DND-41 (cell line): Measurements from ENCODE around the gene PFDN1.

Experiments used
- ATAC-seq: fragments of 200-7000 bp; cut with Tn5 transposase; 3 replicates; pipeline ENCODE4 v1.9.1; 2021; ENCODE audit warnings: low read depth; ENCODE audit not compliant: insufficient read depth
- DNase-seq: peaks from one replicate; pipeline ENCODE4 v3.0.0-alpha.2; 2020
- H2AFZ ChIP-seq: 2 replicates; pipeline ENCODE4 v1.6.0; 2012; ENCODE audit warnings: low read depth, low read length
- H3K27ac ChIP-seq: 2 replicates; pipeline ENCODE4 v1.5.1; 2012; ENCODE audit warnings: low read length, inconsistent platforms
- H3K27me3 ChIP-seq: fragments of 200-600 bp; sonication (generic); 2 replicates; pipeline ENCODE4 v1.6.0; 2012; ENCODE audit warnings: low read length, mild to moderate bottlenecking, inconsistent platforms; ENCODE audit not compliant: insufficient read depth, poor library complexity
- H3K36me3 ChIP-seq: 2 replicates; pipeline ENCODE4 v1.5.1; 2012; ENCODE audit warnings: low read length, inconsistent platforms; ENCODE audit not compliant: insufficient read depth
- H3K4me1 ChIP-seq: 2 replicates; pipeline ENCODE4 v1.5.1; 2012; ENCODE audit warnings: mild to moderate bottlenecking, low read length; ENCODE audit not compliant: insufficient read depth
- H3K4me2 ChIP-seq: 2 replicates; pipeline ENCODE4 v1.6.0; 2012; ENCODE audit warnings: mild to moderate bottlenecking, moderate library complexity, low read length, inconsistent platforms; ENCODE audit not compliant: insufficient read depth
- H3K4me3 ChIP-seq, 2 experiments: fragments of 200-600 bp in 1 of 2; shearing (Covaris generic) in 1 of 2; 2 replicates each; pipeline ENCODE4 v1.5.1; 2012 to 2016; ENCODE audit warnings: inconsistent platforms in 2 of 2, low read length in 2 of 2, mild to moderate bottlenecking in 2 of 2, low read depth in 1 of 2, moderate library complexity in 1 of 2
- H3K79me2 ChIP-seq: 2 replicates; pipeline ENCODE4 v1.6.0; 2012; ENCODE audit warnings: low read length, inconsistent platforms; ENCODE audit not compliant: insufficient read depth
- H3K9ac ChIP-seq: 2 replicates; pipeline ENCODE4 v1.6.0; 2012; ENCODE audit warnings: low read depth, mild to moderate bottlenecking, inconsistent platforms, low read length, moderate library complexity
- H3K9me3 ChIP-seq: 2 replicates; pipeline ENCODE4 v1.5.1; 2012; ENCODE audit warnings: low read length, moderate library complexity, mild to moderate bottlenecking, inconsistent platforms; ENCODE audit not compliant: insufficient read depth, severe bottlenecking
- H4K20me1 ChIP-seq: 2 replicates; pipeline ENCODE4 v1.6.0; 2012; ENCODE audit warnings: low read length; ENCODE audit not compliant: insufficient read depth
- CTCF ChIP-seq: IDR thresholded peaks from 2 replicates; pipeline ENCODE4 v1.5.1; 2012; ENCODE audit warnings: borderline replicate concordance, low read length, moderate library complexity, mild to moderate bottlenecking; ENCODE audit not compliant: poor library complexity, severe bottlenecking; ENCODE audit errors: extremely low read depth
- EZH2 ChIP-seq: IDR thresholded peaks from 3 replicates; pipeline ENCODE4 v1.6.1; 2012; ENCODE audit warnings: borderline replicate concordance, low read depth, mild to moderate bottlenecking, moderate library complexity, low read length, inconsistent platforms; ENCODE audit not compliant: severe bottlenecking

The PFDN1 gene

GRCh38 chr5:140246378-140247122, 56.4 kb downstream of the PFDN1 start:
- Histone ChIP-seq H3K4me3 (no peak overlapping the region), H3K4me2 (no peak overlapping the region), H3K27ac (no peak overlapping the region), H3K36me3 (peaks cover 49% of the 10 kb centered on the region), H3K79me2 (peaks cover 19% of the 10 kb centered on the region), H3K9ac (no peak overlapping the region), H3K9me3 (no peaks in the 10 kb centered on the region), H4K20me1 (peaks cover 38% of the 10 kb centered on the region), H3K4me1 (peaks cover 3% of the 10 kb centered on the region; the same call in 1 of the 2 replicates), H3K27me3 (no peaks in the 10 kb centered on the region), H2AFZ (no peak overlapping the region)
- DNase-seq, result no peak
- TF ChIP-seq CTCF (no peak), EZH2 (no peak)
- ATAC-seq, result no peak

GRCh38 chr5:140245926-140246325, 57.0 kb downstream of the PFDN1 start:
- TF ChIP-seq EZH2, result no peak
- no peak for TF ChIP-seq CTCF
- Histone ChIP-seq H3K27ac (no peak overlapping the region), H4K20me1 (peaks cover 36% of the 10 kb centered on the region), H2AFZ (no peak overlapping the region), H3K79me2 (peaks cover 16% of the 10 kb centered on the region), H3K9ac (no peak overlapping the region), H3K27me3 (no peaks in the 10 kb centered on the region), H3K36me3 (peaks cover 45% of the 10 kb centered on the region), H3K4me2 (no peak overlapping the region), H3K4me1 (no peaks in the 10 kb centered on the region), H3K4me3 (no peak overlapping the region), H3K9me3 (no peaks in the 10 kb centered on the region)
- DNase-seq (no peak), ATAC-seq (no peak)

- TF ChIP-seq CTCF (no peak), EZH2 (no peak)
- Histone ChIP-seq H3K27me3 (no peaks in the 10 kb centered on the region), H3K36me3 (peaks cover 44% of the 10 kb centered on the region), H2AFZ (no peak overlapping the region), H3K79me2 (peaks cover 12% of the 10 kb centered on the region), H4K20me1 (peaks cover 36% of the 10 kb centered on the region), H3K4me3 (no peak overlapping the region), H3K9ac (no peak overlapping the region), H3K9me3 (no peaks in the 10 kb centered on the region), H3K27ac (no peak overlapping the region), H3K4me1 (no peaks in the 10 kb centered on the region), H3K4me2 (no peak overlapping the region)
- DNase-seq (no peak), ATAC-seq (no peak)
Observed at GRCh38 chr5:140245341-140245740, 57.6 kb downstream of the PFDN1 start.
